MM.1S (cell line): Measurements from ENCODE around the gene GMPPA.

Source experiments
- DNase-seq: peaks from one replicate; pipeline ENCODE4 v3.0.0-alpha.2; 2015
- H2AFZ ChIP-seq: fragments of 300-600 bp; sonication (generic); 2 replicates; pipeline ENCODE4 v1.6.0; 2016; ENCODE audit warnings: antibody characterized with exemption, low read length
- H3F3A ChIP-seq: fragments of 300-600 bp; sonication (generic); 2 replicates; pipeline ENCODE4 v1.6.1; 2016; ENCODE audit warnings: mild to moderate bottlenecking, antibody characterized with exemption, low read length, moderate library complexity, mixed read lengths; ENCODE audit not compliant: insufficient read depth
- H3K27ac ChIP-seq: fragments of 300-600 bp; sonication (generic); 2 replicates; pipeline ENCODE4 v1.5.1; 2016; ENCODE audit warnings: mild to moderate bottlenecking, low read length
- H3K27me3 ChIP-seq: fragments of 300-600 bp; sonication (generic); replicated peaks from 2 replicates; pipeline ENCODE4 v1.6.0; 2016; ENCODE audit warnings: low read length; ENCODE audit not compliant: insufficient read depth
- H3K36me3 ChIP-seq: fragments of 300-600 bp; sonication (generic); replicated peaks from 2 replicates; pipeline ENCODE4 v1.6.1; 2016; ENCODE audit warnings: mild to moderate bottlenecking, low read length, mixed read lengths; ENCODE audit not compliant: insufficient read depth
- H3K4me1 ChIP-seq: fragments of 300-600 bp; sonication (generic); 2 replicates; pipeline ENCODE4 v1.6.1; 2016; ENCODE audit warnings: low read length, mixed read lengths
- H3K4me2 ChIP-seq: fragments of 300-600 bp; sonication (generic); 2 replicates; pipeline ENCODE4 v1.6.0; 2016; ENCODE audit warnings: low read depth, low read length
- H3K4me3 ChIP-seq: fragments of 300-600 bp; sonication (generic); 2 replicates; pipeline ENCODE4 v1.5.1; 2016; ENCODE audit warnings: low read length, mixed read lengths
- H3K79me2 ChIP-seq: fragments of 300-600 bp; sonication (generic); 2 replicates; pipeline ENCODE4 v1.6.1; 2016; ENCODE audit warnings: mixed run types, low read length, mixed read lengths
- H3K9ac ChIP-seq: fragments of 300-600 bp; sonication (generic); 2 replicates; pipeline ENCODE4 v1.6.1; 2016; ENCODE audit warnings: low read length, mixed read lengths
- H3K9me2 ChIP-seq: fragments of 300-600 bp; sonication (generic); replicated peaks from 2 replicates; pipeline ENCODE4 v1.6.1; 2016; ENCODE audit warnings: mild to moderate bottlenecking, low read length, mixed read lengths; ENCODE audit not compliant: insufficient read depth
- H3K9me3 ChIP-seq: fragments of 300-600 bp; sonication (generic); replicated peaks from 2 replicates; pipeline ENCODE4 v1.6.1; 2016; ENCODE audit warnings: mild to moderate bottlenecking, low read length, mixed read lengths; ENCODE audit not compliant: insufficient read depth
- H4K20me1 ChIP-seq: fragments of 300-600 bp; sonication (generic); 2 replicates; pipeline ENCODE4 v1.6.1; 2016; ENCODE audit warnings: mild to moderate bottlenecking, low read length, moderate library complexity, mixed read lengths; ENCODE audit not compliant: insufficient read depth
- CTCF ChIP-seq: fragments of 300-600 bp; sonication (generic); IDR thresholded peaks from 2 replicates; pipeline ENCODE4 v1.5.1; 2016; ENCODE audit warnings: antibody characterized with exemption, low read length, mixed read lengths
- EZH2 ChIP-seq: fragments of 300-600 bp; sonication (generic); optimal IDR thresholded peaks from 2 replicates; pipeline ENCODE3; 2017; ENCODE audit warnings: low read depth, mild to moderate bottlenecking, antibody characterized with exemption, low read length, mixed read lengths
- EZH2phosphoT487 ChIP-seq: fragments of 300-600 bp; sonication (generic); IDR thresholded peaks from 2 replicates; pipeline ENCODE4 v1.6.1; 2018; ENCODE audit warnings: antibody characterized with exemption, low read length

Gene GMPPA

GRCh38 chr2:219554350-219554749 is 55.7 kb downstream of the GMPPA start:
- Histone ChIP-seq H3K4me2 (no peak overlapping the region), H3K27ac (no peak overlapping the region), H3F3A (no peaks in the 10 kb centered on the region), H3K4me1 (no peaks in the 10 kb centered on the region), H2AFZ (no peak overlapping the region), H3K4me3 (no peak overlapping the region), H3K9ac (no peak overlapping the region), H3K27me3 (peaks cover 59% of the 10 kb centered on the region), H4K20me1 (no peaks in the 10 kb centered on the region), H3K9me3 (no peaks in the 10 kb centered on the region), H3K36me3 (no peaks in the 10 kb centered on the region), H3K9me2 (no peaks in the 10 kb centered on the region), H3K79me2 (no peaks in the 10 kb centered on the region)
- DNase-seq: no peak
- TF ChIP-seq EZH2 (no peak), EZH2phosphoT487 (no peak), CTCF (no peak)

- no peaks in the 10 kb centered on the region for H3K79me2 ChIP-seq
- H3K9me2 ChIP-seq: no peaks in the 10 kb centered on the region
- no peak for DNase-seq
- peaks cover 72% of the 10 kb centered on the region for H3K27me3 ChIP-seq
- no peaks in the 10 kb centered on the region for H3K9me3 ChIP-seq
- H3K36me3 ChIP-seq: no peaks in the 10 kb centered on the region
- H3K4me2 ChIP-seq: no peak overlapping the region
- H3K4me1 ChIP-seq: no peaks in the 10 kb centered on the region
- no peak overlapping the region for H3K27ac ChIP-seq
- no peak overlapping the region for H2AFZ ChIP-seq
- TF ChIP-seq CTCF: no peak
- TF ChIP-seq EZH2phosphoT487: no peak
- no peak for TF ChIP-seq EZH2
- no peaks in the 10 kb centered on the region for H4K20me1 ChIP-seq
- no peak overlapping the region for H3K9ac ChIP-seq
- H3F3A ChIP-seq: no peaks in the 10 kb centered on the region
- no peak overlapping the region for H3K4me3 ChIP-seq
These were observed 57.3 kb downstream of the GMPPA start for GRCh38 chr2:219555956-219556355.

- H2AFZ ChIP-seq: no peak overlapping the region
- no peaks in the 10 kb centered on the region for H3K79me2 ChIP-seq
- no peak for TF ChIP-seq EZH2
- TF ChIP-seq CTCF: no peak
- no peak for TF ChIP-seq EZH2phosphoT487
- no peak overlapping the region for H3K27ac ChIP-seq
- DNase-seq: no peak
- H3K9me2 ChIP-seq: no peaks in the 10 kb centered on the region
- peaks cover 77% of the 10 kb centered on the region for H3K27me3 ChIP-seq
- no peaks in the 10 kb centered on the region for H4K20me1 ChIP-seq
- no peaks in the 10 kb centered on the region for H3K36me3 ChIP-seq
- no peak overlapping the region for H3K4me3 ChIP-seq
- no peak overlapping the region for H3K4me2 ChIP-seq
- H3K9ac ChIP-seq: no peak overlapping the region
- H3K9me3 ChIP-seq: no peaks in the 10 kb centered on the region
- no peaks in the 10 kb centered on the region for H3F3A ChIP-seq
- no peaks in the 10 kb centered on the region for H3K4me1 ChIP-seq
These were observed 57.7 kb downstream of the GMPPA start for GRCh38 chr2:219556413-219556812.
